GM19328 (cell line): Measurements from ENCODE around the gene ARF1.

Experiments
- ATAC-seq: cut with Tn5 transposase; IDR thresholded peaks from one replicate; pipeline ENCODE4 v1.9.1; 2021; ENCODE audit warnings: mild to moderate bottlenecking, moderate library complexity; ENCODE audit not compliant: unreplicated experiment

ARF1 gene

GRCh38 chr1:228082214-228082917 lies at the start of gene ARF1:
ARF1 (plus strand) TSS chr1:228082708; CDS start chr1:228097115, 14,407 bp downstream.
- ATAC-seq, result peak; percentile 71

DNA sequence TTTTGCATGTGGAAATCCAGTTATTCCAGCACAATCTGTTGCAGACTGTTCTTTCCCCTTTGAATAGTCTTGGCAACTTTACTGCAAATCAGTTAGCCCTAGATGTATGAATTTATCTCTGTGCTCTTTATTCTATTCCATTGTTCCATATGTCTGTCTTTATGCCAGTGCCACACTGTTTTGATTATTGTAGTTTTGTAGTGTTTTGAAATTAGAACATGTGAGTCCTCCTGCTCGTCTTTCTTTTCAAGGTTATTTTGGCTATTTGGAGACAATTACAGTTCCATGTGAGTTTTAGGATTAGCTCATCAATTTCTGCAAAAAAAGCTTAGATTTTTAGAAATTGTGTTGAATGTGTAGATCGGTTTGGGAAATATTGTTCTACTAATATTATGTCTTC lies 49.1 kb upstream of the ARF1 start:
- no peak for ATAC-seq

- ATAC-seq, result no peak
These were observed 47.3 kb upstream of the ARF1 start for GRCh38 chr1:228034954-228035837.

DNA sequence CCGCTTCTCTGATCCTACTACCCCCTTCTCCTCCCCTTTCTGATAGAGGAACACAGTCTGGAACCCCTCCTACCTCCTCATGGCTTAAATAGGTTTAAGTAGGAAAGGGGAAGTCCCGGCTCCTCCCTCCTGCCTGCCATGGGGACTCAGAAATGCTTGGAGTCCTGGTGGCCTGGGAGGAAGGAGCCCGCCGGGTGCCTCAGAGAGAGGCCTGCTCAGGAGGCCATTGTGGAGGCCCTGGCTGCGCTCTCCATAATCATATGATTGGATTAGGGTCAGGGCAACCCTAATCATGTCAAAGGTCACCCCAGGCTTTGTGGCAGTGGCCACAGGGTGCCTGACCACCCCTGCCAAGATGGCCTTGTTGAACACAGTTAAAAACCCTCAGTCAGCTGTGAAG lies 46.7 kb upstream of the ARF1 start:
- ATAC-seq, result no peak

- ATAC-seq, result no peak
These were observed 45.7 kb upstream of the ARF1 start for GRCh38 chr1:228036701-228037231.

GRCh38 chr1:228037401-228038386 lies 44.8 kb upstream of the ARF1 start:
- ATAC-seq, result peak; percentile 68

- no peak for ATAC-seq
These were observed 44.0 kb upstream of the ARF1 start for GRCh38 chr1:228038387-228039005.

GRCh38 chr1:228039006-228039903 lies 43.3 kb upstream of the ARF1 start:
- no peak for ATAC-seq

GRCh38 chr1:228039986-228040385 lies 42.5 kb upstream of the ARF1 start:
- no peak for ATAC-seq

GRCh38 chr1:228041316-228041715 lies 41.2 kb upstream of the ARF1 start:
- ATAC-seq, result no peak

- no peak for ATAC-seq
These were observed 40.0 kb upstream of the ARF1 start for GRCh38 chr1:228042508-228042907.

DNA sequence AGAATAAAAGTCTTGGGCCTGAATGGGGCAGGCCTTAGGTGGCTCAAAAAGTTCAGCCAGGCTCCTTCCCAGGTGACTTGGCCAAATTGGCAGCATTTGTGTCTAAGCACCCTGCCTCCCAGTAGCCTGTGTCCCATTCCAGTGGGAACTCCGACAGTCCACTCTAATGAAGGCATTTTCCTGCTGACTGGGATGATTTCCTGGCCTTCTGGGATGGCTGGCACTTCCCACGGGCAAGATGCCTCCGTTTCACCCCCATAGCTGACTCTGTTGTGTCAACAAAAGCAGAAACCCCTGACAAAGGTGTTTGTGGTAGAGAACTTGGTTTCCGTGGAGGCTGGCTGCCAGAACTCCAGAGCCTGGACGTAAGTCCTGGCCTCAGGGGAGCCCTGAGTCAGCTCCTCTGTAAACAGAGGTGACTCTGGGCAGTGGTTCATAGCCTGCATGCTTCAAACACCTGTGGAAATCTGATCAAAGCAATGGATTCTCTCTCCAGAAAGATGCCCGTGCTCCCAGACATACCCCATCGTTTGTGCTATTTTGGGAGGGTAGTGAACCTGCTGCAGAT lies 39.1 kb upstream of the ARF1 start:
- no peak for ATAC-seq

DNA sequence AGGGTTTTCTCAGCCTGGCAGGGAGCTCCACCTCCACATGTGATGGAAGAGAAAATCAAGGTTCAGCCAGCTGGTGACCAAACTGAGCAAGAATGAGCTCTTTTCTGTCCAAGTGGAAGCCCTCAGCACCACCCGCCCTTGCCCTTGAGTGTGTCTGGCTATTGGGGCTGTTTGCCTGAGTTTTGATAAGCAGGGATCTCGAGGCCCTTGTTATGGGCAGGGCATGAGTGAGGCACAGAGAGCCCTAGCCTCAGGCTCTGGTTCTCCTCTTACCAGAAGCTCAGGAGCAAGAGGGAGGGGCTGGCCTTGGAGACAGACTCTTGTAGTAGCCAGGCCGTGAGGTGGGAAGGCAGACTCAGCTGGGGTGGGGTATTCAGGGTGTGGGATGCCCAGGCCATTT lies 37.5 kb upstream of the ARF1 start:
- ATAC-seq, result no peak

DNA sequence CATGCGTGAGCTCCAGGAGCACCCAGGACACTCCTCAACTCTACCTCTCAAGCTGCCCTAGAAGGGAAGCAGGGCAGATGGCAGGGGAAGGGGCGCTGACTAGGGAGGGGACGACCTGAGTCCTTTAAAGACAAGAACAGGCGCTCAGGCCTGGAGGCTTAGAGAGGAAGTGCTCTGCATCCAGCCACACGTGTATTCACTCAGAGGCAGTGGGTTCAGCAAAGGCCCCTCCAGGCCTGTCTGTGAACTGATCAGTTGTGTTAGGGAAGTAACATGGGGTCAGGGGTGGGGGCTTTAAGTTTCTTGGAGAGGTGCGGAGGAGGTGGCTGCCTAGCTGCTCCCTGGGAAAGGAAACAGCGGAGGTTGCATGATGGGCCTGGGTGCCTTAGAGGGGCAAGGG lies 37.1 kb upstream of the ARF1 start:
- ATAC-seq, result no peak

- ATAC-seq, result no peak
These were observed 36.6 kb upstream of the ARF1 start for GRCh38 chr1:228045871-228046270.

DNA sequence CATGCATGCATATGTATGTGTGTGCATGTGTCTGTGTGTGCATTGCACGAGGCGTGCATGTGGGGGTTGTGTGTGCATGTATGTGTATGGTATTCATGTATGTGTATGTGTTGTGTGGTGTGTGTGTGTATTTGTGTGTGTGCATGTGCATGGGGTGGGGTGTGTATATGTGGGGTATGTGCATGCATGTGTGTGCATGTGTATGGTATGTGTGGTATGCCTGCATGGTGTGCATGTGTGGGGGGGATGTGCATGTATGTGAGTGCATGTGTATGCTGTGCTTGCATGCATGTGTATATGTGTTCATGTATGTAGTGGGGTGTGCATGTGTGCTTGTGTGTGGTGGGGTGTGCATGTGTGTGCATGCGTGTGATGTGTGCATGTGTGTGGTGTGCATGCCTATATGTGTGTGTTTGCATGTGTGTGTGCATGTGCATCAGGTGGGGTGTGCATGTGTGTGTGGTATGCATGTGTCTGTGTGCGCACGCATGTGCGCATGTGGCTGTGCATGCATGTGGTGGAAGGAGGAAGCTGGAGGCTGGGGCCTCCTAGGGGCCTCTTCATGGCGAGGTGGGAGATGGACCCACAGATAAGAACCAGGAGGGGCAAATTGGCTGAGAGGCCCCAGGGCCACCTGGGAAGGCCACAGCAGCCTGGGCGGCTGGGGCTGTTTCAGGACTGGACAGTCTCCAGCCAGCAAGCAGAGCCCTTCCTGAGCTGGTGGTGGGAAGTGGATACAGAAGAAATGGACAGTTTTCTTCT lies 35.9 kb upstream of the ARF1 start:
- no peak for ATAC-seq

- no peak for ATAC-seq
These were observed 35.4 kb upstream of the ARF1 start for GRCh38 chr1:228047183-228047466.

- no peak for ATAC-seq
These were observed 34.4 kb upstream of the ARF1 start for GRCh38 chr1:228048120-228048519.
